Adipose tissue (tissue), 3 donors: ENCODE measurements around the gene TSKU. TPM values are rescaled to one million over a fixed set of nuclear protein-coding genes. Genes with fewer than 3 reads are reported as not detected.
"Not testable (repeated sequence)": the region's sequence is repeated elsewhere in the genome, so short reads cannot be mapped to it uniquely, and the experiment has no call there.

Experiments
- H3K27ac ChIP-seq: one replicate; pipeline ENCODE4 v1.5.1; 2013; ENCODE audit warnings: low read depth, low read length
- WGBS, 3 donors: extraction: QIAGEN DNeasy Blood & Tissue Kit; methylation state at CpG; one replicate each; pipeline ENCODE4 v1.1.7; 2013; 5-methylcytosine and 5-hydroxymethylcytosine counted together
- polyA plus RNA-seq, 3 donors: library from polyadenylated mRNA; stranded (reverse); fragments of 200-250 nt; gene quantifications; one replicate each; pipeline ENCODE4 v1.2.3, GENCODE V29; 2013
- donor health status: healthy with polysubstance abuse.
- donor health status: Bipolar disorder and iron deficiency.
- donor health status: healthy.

TSKU gene
- polyA plus RNA-seq, 3 donors: 46.7 to 129 (median 67.9) TPM

- 59 to 84% (median 64%) methylated on average over 3 of the region's 3 CpGs for WGBS, 3 donors
These were observed 23.6 kb downstream of the TSKU start for GRCh38 chr11:76806608-76807205.

DNA sequence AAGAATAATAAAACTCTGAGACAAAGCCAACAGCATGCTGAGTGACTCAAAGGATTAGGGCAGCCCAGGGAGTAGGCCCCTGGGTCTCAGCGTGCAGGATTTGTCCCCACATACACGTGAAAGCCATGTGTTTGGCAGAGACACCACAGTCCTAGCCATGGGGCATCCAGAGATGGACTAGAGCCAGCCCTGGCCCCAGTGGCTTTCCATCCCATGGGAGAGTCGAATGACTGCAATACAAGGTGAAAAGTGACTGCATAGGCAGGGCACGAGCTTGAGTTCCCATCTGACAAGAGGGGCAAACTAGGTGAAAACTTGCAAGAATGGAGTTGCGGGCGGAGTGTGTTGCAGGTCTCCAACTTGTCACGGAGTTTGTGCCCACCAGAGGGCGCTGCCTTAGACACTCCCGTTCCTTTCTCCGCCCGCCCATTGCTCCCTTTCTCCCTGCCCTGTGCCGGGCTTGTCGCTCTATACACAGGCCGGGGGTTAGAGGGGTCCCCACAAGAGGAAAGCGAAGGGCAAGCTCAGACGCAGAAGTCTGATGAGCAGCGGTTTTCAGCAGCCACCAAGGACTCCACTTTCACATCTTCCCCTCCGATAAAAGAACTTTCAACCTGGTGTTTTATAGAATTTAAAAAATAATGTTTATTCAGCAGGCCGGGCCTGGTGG, 24.2 kb downstream of the TSKU start:
- H3K27ac ChIP-seq: no peak overlapping the region
- 14 to 15% (median 15%) methylated on average over 19 of the region's 19 CpGs for WGBS, 3 donors

More at GRCh38 chr11:76806608-76807205, 23.6 kb downstream of the TSKU start:
- H3K27ac ChIP-seq: peak overlapping the region; percentile 31

DNA sequence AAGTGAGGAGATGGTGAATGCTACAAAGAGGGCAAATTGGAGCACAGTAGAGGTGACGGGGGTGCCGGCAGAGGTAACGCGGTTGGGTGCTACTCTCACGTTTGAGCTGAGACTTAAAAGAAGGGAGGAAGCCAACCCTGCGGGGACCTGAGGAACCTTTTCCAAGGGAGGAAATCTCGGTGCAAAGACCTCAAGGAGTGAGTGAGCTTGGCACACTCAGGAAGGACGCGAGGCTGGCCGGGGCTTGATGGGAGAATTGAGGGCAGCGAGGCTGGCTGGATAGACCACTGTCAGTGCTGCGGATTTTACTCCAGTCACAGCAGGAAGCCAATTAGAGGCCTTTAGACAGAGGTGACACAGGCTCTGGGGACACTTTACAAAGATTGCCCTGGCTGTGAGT, 25.0 kb downstream of the TSKU start:
- no peak overlapping the region for H3K27ac ChIP-seq
- 87 to 89% (median 87%) methylated on average over 12 of the region's 12 CpGs for WGBS, 3 donors

- WGBS, 3 donors: 83 to 89% (median 89%) methylated on average over 5 of the region's 5 CpGs
- H3K27ac ChIP-seq: no peak overlapping the region
These were observed 25.8 kb downstream of the TSKU start for GRCh38 chr11:76808996-76809395.

- H3K27ac ChIP-seq: no peak overlapping the region
- WGBS, 3 donors: 66 to 77% (median 67%) methylated on average over 11 of the region's 11 CpGs
These were observed 27.1 kb downstream of the TSKU start for GRCh38 chr11:76810151-76810853.

DNA sequence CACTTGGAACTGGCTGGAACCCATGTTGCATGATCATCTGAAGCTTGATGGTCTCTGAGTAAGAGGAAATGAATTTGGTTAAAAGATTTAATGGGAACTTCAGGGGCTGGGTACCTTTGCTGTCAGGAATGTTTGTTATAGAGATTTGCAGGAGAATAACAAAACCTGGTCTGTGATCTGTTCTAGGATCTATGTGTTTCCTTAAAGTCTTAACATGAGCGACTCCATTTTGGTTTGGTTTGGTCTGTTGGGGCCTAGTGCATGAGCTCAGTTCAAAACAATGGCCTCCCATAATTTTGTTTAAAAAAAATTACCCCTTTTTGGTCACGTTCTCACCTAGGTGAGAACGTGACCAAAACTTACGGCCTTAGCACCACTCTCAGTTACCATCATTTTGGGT, 28.1 kb downstream of the TSKU start:
- H3K27ac ChIP-seq: no peak overlapping the region
- 96 to 97% (median 96%) methylated on average over 4 of the region's 4 CpGs for WGBS, 3 donors

DNA sequence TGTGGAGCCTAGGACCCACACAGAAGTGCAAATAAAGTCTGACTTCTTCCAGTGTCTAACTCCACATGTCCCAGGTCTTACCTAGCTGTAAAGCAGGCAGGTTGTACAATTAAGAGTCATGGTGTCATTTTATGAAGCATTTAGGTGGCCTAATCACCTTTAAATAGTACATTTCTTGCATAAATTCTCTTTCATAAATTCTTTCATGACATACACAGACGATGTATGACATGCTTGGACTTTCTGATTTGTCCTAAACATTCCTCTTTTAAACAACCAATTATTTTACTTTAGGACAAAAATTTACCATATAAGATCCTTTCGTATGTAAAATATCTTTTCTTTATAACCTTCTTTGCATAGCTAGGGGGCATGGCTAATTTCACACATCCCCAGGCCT, 31.3 kb downstream of the TSKU start:
- H3K27ac ChIP-seq: no peak overlapping the region
- WGBS, 3 donors: 91 to 97% (median 94%) methylated on average over 2 of the region's 2 CpGs

- 92 to 95% (median 93%) methylated on average over 7 of the region's 7 CpGs for WGBS, 3 donors
- not testable (repeated sequence) for H3K27ac ChIP-seq
These were observed 32.5 kb downstream of the TSKU start for GRCh38 chr11:76815678-76816077.

- no peak overlapping the region for H3K27ac ChIP-seq
- 81 to 83% (median 82%) methylated on average over 1 of the region's 1 CpG for WGBS, 3 donors
These were observed 37.0 kb downstream of the TSKU start for GRCh38 chr11:76820184-76820566.

- 91 to 97% (median 93%) methylated on average over 22 to 29 of the region's 29 CpGs for WGBS, 3 donors
- H3K27ac ChIP-seq: not testable (repeated sequence)
These were observed 38.2 kb downstream of the TSKU start for GRCh38 chr11:76821396-76821795.

DNA sequence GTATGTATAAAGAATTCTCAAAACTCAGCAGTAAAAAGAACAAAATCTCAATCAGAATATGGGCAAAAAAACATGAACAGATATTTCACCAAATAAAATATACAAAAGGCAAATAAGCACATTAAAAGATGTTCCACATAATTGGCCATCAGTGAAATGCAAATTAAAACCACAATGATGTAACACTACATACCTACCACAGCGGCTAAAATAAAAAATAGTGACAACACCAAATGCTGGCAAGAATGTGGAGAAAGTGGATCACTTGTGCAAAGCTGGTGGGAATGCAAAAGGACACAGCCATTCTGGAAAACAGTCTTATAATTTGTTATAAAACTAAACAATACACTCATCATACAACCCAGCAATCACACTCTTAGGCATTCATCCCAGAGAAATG, 39.2 kb downstream of the TSKU start:
- 67 to 91% (median 73%) methylated on average over 1 of the region's 1 CpG for WGBS, 3 donors
- no peak overlapping the region for H3K27ac ChIP-seq

GRCh38 chr11:76823481-76824028, 40.4 kb downstream of the TSKU start:
- no peak overlapping the region for H3K27ac ChIP-seq
- WGBS, 3 donors: 44 to 60% (median 52%) methylated on average over 9 of the region's 9 CpGs

- H3K27ac ChIP-seq: peak overlapping the region; percentile 76
- WGBS, 3 donors: 65 to 76% (median 71%) methylated on average over 9 of the region's 9 CpGs
These were observed 41.2 kb downstream of the TSKU start for GRCh38 chr11:76824083-76824939.

GRCh38 chr11:76824980-76825725, 42.0 kb downstream of the TSKU start:
- H3K27ac ChIP-seq: no peak overlapping the region
- 68 to 72% (median 70%) methylated on average over 5 of the region's 5 CpGs for WGBS, 3 donors

- 82 to 88% (median 85%) methylated on average over 1 of the region's 1 CpG for WGBS, 3 donors
- no peak overlapping the region for H3K27ac ChIP-seq
These were observed 42.7 kb downstream of the TSKU start for GRCh38 chr11:76825726-76826396.

GRCh38 chr11:76826508-76826907, 43.4 kb downstream of the TSKU start:
- WGBS, 3 donors: 74 to 93% (median 87%) methylated on average over 2 to 3 of the region's 3 CpGs
- H3K27ac ChIP-seq: not testable (repeated sequence)

DNA sequence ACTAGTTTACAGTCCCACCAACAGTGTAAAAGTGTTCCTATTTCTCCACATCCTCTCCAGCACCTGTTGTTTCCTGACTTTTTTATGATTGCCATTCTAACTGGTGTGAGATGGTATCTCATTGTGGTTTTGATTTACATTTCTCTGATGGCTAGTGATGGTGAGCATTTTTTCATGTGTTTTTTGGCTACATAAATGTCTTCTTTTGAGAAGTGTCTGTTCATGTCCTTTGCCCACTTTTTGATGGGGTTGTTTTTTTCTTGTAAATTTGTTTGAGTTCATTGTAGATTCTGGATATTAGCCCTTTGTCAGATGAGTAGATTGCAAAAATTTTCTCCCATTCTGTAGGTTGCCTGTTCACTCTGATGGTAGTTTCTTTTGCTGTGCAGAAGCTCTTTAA, 43.8 kb downstream of the TSKU start:
- not testable (repeated sequence) for H3K27ac ChIP-seq
